Astrocyte of the hippocampus (primary cell): ENCODE results near the gene NEIL3.
A peak's percentile ranks its signal among the peaks of the same experiment; 100 is the strongest.

ENCODE experiments used
- DNase-seq: peaks from one replicate; pipeline ENCODE4 v3.0.0; 2011; ENCODE audit warnings: low read depth, low spot score

NEIL3 gene

DNA sequence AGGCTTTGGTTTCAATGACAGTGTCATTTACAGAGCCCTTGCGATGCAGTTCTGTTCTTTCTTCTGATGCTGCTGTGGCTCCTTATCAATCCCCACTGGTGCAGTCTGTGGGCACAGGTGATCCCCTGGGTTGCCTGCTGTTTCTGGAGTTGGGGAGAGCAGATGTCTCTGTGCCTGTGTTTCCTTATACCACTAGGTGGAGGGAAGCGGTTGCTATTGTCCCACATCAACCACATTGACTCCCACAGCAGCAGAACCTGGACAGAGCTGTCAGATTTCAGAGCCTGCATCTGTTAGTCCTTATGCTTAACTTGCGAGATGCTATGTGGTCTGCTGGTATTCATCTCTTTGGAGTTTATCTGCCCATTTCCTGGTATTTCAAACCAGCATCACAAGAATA lies 57.7 kb downstream of the NEIL3 start:
- DNase-seq: peak; percentile 10

GRCh38 chr4:177369372-177369771 lies 59.7 kb downstream of the NEIL3 start:
- DNase-seq: peak; percentile 74

DNA sequence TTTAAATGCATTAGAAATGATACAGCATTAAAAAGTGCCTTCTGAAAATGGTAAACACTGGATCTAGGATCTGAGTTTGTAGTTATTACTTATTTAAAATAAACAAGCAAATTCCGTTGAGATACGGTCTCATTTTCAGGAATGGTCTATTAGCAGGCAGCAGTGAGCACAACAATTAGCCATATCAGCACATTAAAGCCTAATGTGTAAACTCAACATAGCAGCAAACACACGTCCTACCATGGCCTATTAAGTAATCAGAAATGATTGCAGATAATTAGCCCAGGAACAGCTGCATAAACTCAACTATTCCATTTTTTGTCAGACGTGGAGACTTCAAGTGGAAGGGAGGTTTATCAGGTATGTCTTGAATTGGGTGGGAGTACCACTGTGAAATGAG lies 61.8 kb downstream of the NEIL3 start:
- DNase-seq: no peak

DNA sequence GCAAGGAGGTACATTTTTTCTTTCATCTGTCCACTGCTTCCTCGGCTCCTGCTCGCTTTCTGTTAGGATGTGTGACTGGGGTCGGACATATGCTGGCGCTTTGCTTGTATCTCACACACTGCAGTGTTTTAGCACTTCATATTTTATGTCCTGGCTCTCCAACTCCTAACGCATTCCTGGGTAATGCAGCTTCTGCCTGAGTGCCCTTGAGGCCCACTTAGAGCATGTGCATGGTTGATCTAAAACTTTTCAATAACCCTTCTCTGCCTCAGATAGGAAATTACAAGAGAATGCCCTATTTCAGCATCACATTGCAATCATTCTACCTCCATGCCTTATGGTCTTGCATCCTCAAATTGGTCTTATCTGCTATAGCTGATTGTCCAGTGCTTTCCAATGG lies 65.3 kb downstream of the NEIL3 start:
- DNase-seq: peak; percentile 33

- DNase-seq: no peak
Observed at GRCh38 chr4:177375372-177375771, 65.7 kb downstream of the NEIL3 start.

- DNase-seq: peak; percentile 10
Observed at GRCh38 chr4:177376024-177376423, 66.3 kb downstream of the NEIL3 start.

GRCh38 chr4:177380730-177381287 lies 71.1 kb downstream of the NEIL3 start:
- DNase-seq: no peak

DNA sequence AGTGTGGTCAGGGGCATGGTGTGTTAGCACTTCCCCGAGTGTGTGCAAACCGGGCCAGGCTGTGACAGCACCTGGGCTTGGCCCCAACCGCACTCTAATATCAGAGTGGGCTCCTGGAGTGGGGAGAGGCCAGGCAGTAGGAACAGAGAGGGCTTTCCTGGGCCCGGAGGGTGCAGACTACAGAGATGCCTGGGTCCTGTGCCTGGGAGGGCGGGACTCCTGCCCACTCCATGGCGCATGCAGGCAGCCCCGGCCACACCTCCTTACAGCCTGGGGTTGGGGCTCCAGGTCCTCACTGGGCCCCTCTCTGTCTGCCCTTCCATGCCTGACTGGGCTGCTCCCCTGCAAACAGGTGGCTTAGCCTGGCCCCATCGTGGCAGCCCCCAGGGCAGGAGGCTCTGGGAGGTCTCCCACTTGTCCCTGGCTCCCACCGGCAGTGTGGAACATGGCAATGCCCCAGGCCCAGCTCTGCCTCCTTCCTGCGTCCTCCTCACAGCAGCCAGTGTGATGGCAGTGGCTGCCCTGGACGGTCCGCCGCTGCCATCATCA lies 72.2 kb downstream of the NEIL3 start:
- DNase-seq: no peak

- no peak for DNase-seq
Observed at GRCh38 chr4:177384856-177385397, 75.3 kb downstream of the NEIL3 start.

DNA sequence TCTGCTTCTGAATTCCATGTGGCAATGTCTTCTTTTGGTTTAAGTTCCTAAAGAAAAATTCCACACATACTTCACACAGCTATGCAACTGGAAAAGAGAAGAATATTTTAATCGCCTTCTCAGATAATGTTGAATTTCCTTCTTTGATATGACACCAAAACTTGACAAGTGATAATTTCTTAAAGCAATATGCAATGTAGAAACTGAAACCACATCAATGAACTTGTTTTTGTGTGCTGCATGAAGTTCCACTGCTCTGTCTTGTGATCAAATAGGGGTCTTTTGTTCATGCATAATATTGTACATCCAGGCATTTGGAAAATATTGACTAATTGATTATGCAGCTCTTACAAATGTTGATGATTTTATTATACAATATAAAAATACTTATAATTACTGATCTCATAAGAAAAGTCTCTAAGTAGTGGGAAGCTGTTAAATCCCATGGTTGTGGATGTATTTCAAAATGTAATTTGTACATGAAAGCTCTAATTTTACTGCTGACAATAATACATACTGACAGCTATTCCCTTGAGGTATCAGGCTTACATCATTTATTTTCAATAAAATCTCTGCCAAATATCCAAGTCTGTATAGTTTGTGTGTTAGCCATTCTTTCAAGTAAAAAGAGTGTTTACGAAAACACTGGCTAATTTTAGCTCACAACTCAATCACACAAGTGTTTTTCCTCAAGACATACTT lies 76.1 kb downstream of the NEIL3 start:
- no peak for DNase-seq

GRCh38 chr4:177386278-177386815 lies 76.7 kb downstream of the NEIL3 start:
- no peak for DNase-seq

GRCh38 chr4:177391287-177391686 lies 81.6 kb downstream of the NEIL3 start:
- no peak for DNase-seq

- no peak for DNase-seq
Observed at GRCh38 chr4:177391953-177392352, 82.3 kb downstream of the NEIL3 start.

- peak; percentile 22 for DNase-seq
Observed at GRCh38 chr4:177393236-177393635, 83.6 kb downstream of the NEIL3 start.

- DNase-seq: no peak
Observed at GRCh38 chr4:177396352-177396751, 86.7 kb downstream of the NEIL3 start.

DNA sequence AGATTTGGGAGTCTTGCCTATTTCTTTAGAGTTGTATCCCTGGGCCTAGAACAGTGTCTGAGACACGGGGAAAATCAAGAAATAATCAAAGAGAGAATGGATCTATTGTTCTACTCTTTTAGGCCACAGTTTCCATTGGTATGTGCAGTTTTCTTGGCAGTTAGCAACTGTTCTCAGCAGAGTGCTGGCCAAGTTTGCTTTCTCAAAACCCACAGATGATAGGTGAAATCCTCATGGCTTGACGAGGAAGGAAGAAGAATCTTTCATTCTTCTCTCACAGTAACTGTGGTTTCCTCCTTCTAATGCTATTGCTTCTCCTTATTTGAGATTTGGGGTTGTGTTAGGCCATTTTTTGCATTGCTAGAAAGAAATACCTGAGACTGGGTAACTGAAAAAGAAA lies 90.4 kb downstream of the NEIL3 start:
- peak; percentile 36 for DNase-seq

- no peak for DNase-seq
Observed at GRCh38 chr4:177401658-177402273, 92.1 kb downstream of the NEIL3 start.

GRCh38 chr4:177403746-177404145 lies 94.1 kb downstream of the NEIL3 start:
- DNase-seq: no peak

- DNase-seq: no peak
Observed at GRCh38 chr4:177404342-177404741, 94.7 kb downstream of the NEIL3 start.

- DNase-seq: no peak
Observed at GRCh38 chr4:177404986-177405385, 95.3 kb downstream of the NEIL3 start.

- DNase-seq: peak; percentile 9
Observed at GRCh38 chr4:177405508-177405907, 95.8 kb downstream of the NEIL3 start.

- no peak for DNase-seq
Observed at GRCh38 chr4:177408023-177408422, 98.3 kb downstream of the NEIL3 start.
